Upper lobe of right lung (tissue), 1 donor: ENCODE results near the gene MX1. TPM values are rescaled to one million over a fixed set of nuclear protein-coding genes. Genes with fewer than 3 reads are reported as not detected.
"Not testable (repeated sequence)": the region's sequence is repeated elsewhere in the genome, so short reads cannot be mapped to it uniquely, and the experiment has no call there.

Source experiments
- ATAC-seq: fragments of 200-7000 bp; cut with Tn5 transposase; one replicate; pipeline ENCODE4 v1.9.1; 2020; ENCODE audit warnings: mild to moderate bottlenecking, moderate library complexity
- DNase-seq: peaks from one replicate; pipeline ENCODE4 v3.0.0-alpha.2; 2020
- H3K27ac ChIP-seq: fragments of 200-600 bp; one replicate; pipeline ENCODE4 v1.8.0; 2022
- H3K27me3 ChIP-seq: fragments of 200-600 bp; one replicate; pipeline ENCODE4 v1.8.0; 2022; ENCODE audit warnings: mild to moderate bottlenecking
- H3K36me3 ChIP-seq: fragments of 200-600 bp; one replicate; pipeline ENCODE4 v1.8.0; 2022
- H3K4me1 ChIP-seq: fragments of 200-600 bp; one replicate; pipeline ENCODE4 v1.8.0; 2022
- H3K4me3 ChIP-seq: fragments of 200-600 bp; one replicate; pipeline ENCODE4 v1.8.0; 2022; ENCODE audit warnings: mild to moderate bottlenecking
- H3K9me3 ChIP-seq: fragments of 200-600 bp; one replicate; pipeline ENCODE4 v1.8.0; 2022
- intact Hi-C: fragments of 100-400 bp; cut with DNase I; formaldehyde crosslinking; loops from one replicate; pipeline ENCODE4 v1.11.0; 2022
- total RNA-seq: library from RNA; stranded (reverse); fragmentation: NEBNext Ultra II Directional; extraction: Animal tissue kit (Norgen Biotek cat#: 25700); gene quantifications from one replicate; pipeline ENCODE4 v1.2.1, GENCODE V29; 2021
- TF ChIP-seq, protein P1 (sequence below): fragments of 200-600 bp; IDR thresholded peaks from one replicate; pipeline ENCODE4 v1.8.0; 2022; ENCODE audit warnings: antibody characterized with exemption
- donor health status: DM: no; HTN: yes; CAD: no; lungs with severe emphysema.

Gene MX1
- total RNA-seq, 1 donor from 2014 or later = 142 TPM

DNA sequence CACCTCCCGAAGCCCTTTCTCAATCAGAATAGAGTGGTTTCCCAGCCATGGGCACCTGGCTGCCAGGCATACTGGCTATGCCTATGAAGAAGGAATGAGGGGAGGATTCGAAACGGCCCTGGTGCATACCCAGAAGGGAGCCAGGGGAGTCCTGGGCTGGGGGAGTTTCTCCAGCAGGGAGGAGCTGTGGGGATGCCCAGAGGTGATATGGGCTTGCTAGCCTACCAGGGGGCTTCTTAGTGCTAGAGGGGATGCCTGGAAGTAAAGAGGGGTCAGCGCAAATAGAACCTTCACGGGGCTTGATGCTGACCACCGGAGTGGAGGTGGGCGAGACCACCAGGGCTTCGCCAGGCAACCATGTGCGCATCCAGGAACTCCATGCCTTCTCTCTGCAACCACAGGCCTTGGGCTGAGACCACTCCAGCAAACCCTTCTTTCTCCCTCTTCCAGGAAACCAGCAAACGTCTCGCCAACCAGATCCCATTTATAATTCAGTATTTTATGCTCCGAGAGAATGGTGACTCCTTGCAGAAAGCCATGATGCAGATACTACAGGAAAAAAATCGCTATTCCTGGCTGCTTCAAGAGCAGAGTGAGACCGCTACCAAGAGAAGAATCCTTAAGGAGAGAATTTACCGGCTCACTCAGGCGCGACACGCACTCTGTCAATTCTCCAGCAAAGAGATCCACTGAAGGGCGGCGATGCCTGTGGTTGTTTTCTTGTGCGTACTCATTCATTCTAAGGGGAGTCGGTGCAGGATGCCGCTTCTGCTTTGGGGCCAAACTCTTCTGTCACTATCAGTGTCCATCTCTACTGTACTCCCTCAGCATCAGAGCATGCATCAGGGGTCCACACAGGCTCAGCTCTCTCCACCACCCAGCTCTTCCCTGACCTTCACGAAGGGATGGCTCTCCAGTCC is 18.2 kb upstream of the MX1 start:
- Histone ChIP-seq H3K36me3 (peaks cover 4% of the 10 kb centered on the region), H3K4me1 (peaks cover 9% of the 10 kb centered on the region), H3K4me3 (no peak overlapping the region), H3K27ac (no peak overlapping the region), H3K27me3 (no peaks in the 10 kb centered on the region), H3K9me3 (no peaks in the 10 kb centered on the region)
- DNase-seq (no peak), ATAC-seq (no peak)
- TF ChIP-seq, protein P1, sequence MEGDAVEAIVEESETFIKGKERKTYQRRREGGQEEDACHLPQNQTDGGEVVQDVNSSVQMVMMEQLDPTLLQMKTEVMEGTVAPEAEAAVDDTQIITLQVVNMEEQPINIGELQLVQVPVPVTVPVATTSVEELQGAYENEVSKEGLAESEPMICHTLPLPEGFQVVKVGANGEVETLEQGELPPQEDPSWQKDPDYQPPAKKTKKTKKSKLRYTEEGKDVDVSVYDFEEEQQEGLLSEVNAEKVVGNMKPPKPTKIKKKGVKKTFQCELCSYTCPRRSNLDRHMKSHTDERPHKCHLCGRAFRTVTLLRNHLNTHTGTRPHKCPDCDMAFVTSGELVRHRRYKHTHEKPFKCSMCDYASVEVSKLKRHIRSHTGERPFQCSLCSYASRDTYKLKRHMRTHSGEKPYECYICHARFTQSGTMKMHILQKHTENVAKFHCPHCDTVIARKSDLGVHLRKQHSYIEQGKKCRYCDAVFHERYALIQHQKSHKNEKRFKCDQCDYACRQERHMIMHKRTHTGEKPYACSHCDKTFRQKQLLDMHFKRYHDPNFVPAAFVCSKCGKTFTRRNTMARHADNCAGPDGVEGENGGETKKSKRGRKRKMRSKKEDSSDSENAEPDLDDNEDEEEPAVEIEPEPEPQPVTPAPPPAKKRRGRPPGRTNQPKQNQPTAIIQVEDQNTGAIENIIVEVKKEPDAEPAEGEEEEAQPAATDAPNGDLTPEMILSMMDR = no peak
- intact Hi-C loops = no loop called here

DNA sequence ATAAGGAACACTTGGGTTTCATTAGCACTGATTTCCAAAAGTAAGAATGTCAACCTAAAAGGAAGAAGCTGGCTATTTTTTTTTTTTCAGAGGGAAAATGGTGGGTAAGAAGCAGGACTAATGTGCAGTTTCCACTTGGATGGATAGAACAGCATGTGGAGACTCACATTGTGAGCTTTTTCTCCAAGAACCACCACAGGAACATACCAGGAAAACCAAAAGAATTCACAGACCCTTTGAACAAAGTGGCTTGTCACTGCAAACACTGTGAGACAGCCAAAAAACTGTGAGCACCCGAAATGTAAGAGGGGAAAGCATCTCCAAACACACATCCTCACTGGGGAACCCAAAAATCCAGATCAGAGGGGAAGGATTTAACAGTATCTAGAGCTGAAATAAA is 15.7 kb upstream of the MX1 start:
- ATAC-seq (no peak), DNase-seq (no peak)
- H3K4me3 ChIP-seq = no peak overlapping the region
- TF ChIP-seq, protein P1 = no peak
- peaks cover 9% of the 10 kb centered on the region for H3K4me1 ChIP-seq
- H3K36me3 ChIP-seq = no peaks in the 10 kb centered on the region
- no peaks in the 10 kb centered on the region for H3K9me3 ChIP-seq
- no peak overlapping the region for H3K27ac ChIP-seq
- intact Hi-C loops = no loop called here
- no peaks in the 10 kb centered on the region for H3K27me3 ChIP-seq

DNA sequence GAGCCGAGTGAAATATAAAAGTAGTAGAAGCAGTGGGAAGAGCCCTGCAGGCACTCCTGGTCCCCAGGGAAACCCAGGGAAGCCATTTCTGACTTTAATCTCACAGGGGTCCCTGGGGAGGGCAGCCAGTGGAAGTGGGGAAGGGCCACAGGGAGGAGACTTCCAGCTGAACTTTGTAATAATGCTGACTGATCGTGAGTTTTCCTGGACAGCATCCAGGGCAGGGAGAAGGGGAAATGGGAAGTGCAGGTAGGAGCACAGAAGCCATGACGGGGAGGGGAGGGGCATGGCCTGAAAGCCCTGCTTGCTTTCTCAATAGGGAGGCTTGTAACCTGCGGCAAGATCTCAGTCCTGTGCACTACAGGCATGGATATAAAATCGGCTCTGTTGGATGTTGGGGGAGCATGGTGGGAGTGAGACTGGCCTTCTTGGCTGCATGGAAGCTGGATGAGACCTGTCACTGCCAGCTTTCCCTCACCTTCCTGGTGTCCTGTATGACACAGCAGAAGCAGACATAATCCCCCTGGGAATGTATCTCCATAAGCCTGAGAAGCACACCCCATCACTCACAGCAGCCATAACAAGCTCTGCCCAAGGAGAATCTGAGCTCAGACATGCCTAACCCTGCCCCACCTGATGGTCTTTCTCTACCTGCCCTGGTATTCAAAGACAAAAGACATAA is 15.1 kb upstream of the MX1 start:
- no peak for DNase-seq
- Histone ChIP-seq H3K4me3 (no peak overlapping the region), H3K27me3 (no peaks in the 10 kb centered on the region), H3K9me3 (no peaks in the 10 kb centered on the region), H3K36me3 (no peaks in the 10 kb centered on the region), H3K27ac (no peak overlapping the region), H3K4me1 (peaks cover 9% of the 10 kb centered on the region)
- intact Hi-C loops = no loop called here
- ATAC-seq = no peak
- TF ChIP-seq, protein P1 = no peak

DNA sequence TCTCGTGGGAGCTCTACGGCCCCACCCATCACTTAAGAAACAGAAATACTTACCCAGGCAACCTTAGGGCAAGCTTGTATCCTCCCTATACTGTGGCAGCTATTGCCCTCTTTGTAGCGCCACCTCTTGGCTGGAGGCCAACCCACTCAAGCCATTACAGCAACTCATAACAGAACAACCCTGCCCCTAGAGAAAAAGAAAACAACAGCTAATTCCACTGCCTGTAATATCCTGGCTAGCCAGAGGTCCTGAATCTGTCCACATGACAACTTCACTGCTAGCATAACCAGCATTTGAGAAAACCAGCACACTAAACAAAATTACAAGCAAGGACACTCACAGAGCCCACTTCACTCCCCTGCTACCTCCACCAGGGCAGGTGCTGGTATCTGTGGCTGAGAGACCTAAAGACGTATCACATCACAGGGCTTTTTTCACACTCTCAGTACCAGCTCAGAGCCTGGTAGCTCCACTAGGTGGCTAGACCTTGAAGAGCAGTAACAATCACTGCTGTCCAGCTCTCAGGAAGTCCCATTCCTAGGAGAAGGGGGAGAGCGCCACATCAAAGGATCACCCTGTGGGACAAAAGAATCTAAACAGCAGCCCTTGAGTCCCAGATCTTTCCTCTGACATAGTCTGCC is 14.5 kb upstream of the MX1 start:
- TF ChIP-seq, protein P1 = peak; percentile 31
- Histone ChIP-seq H3K4me3 (no peak overlapping the region), H3K27ac (no peak overlapping the region), H3K9me3 (no peaks in the 10 kb centered on the region), H3K27me3 (no peaks in the 10 kb centered on the region), H3K4me1 (peaks cover 9% of the 10 kb centered on the region), H3K36me3 (no peaks in the 10 kb centered on the region)
- ATAC-seq (peak; percentile 89), DNase-seq (peak; percentile 88)
- intact Hi-C loops = no loop called here

DNA sequence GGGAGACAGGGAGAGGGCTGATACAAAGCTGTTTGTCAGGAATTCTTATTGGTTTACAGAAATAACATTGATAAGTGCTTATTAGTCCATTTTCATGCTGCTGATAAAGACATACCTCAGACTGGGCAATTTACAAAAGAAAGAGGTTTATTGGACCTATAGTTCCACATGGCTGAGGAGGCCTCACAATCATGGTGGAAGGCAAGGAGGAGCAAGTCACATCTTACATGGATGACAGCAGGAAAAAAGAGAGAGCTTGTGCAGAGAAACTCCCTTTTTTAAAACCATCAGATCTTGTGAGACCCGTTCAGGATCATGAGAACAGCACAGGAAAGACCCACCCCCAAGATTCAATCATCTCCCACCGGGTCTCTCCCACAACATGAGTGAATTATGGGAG is 8.5 kb upstream of the MX1 start:
- H3K4me3 ChIP-seq, H3K36me3 ChIP-seq, ATAC-seq, H3K27ac ChIP-seq, DNase-seq, H3K27me3 ChIP-seq, intact Hi-C loops, H3K9me3 ChIP-seq: not testable (repeated sequence)
- peaks cover 14% of the 10 kb centered on the region for H3K4me1 ChIP-seq

DNA sequence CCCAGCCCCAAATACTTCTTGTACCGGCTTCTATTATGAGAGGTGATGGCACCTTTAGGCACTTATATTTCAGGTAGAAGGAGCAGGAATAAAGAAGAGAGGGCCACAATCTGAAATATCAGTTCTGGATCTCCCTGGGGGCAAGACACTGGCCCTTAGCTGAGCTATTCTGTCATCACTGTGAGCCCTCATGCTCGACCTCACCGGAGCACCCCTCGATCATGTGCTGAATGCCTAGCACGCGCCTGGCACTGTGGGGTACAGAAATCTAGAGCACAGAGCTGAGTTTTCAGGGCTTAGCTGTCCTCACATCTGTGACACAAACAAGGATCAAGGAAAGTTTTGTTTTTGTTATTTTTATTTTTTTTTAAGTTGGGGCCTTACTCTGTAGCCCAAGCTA is 7.6 kb upstream of the MX1 start:
- no peak overlapping the region for H3K27ac ChIP-seq
- peaks cover 14% of the 10 kb centered on the region for H3K4me1 ChIP-seq
- no peak overlapping the region for H3K4me3 ChIP-seq
- no peaks in the 10 kb centered on the region for H3K36me3 ChIP-seq
- no peak for ATAC-seq
- no peaks in the 10 kb centered on the region for H3K27me3 ChIP-seq
- H3K9me3 ChIP-seq = no peaks in the 10 kb centered on the region
- TF ChIP-seq, protein P1 = no peak
- intact Hi-C loops = no loop called here
- no peak for DNase-seq
